BE2C (cell line): ENCODE data around the gene PTGDS.

Experiments
- DNase-seq: peaks from one replicate; pipeline ENCODE4 v3.0.0-alpha.2; 2020
- H3K27me3 ChIP-seq: fragments of 250-450 bp; sonication (Bioruptor Pico); 2 replicates; pipeline ENCODE4 v1.5.1; 2020; ENCODE audit warnings: mild to moderate bottlenecking
- H3K36me3 ChIP-seq: fragments of 250-450 bp; sonication (Bioruptor Pico); 2 replicates; pipeline ENCODE4 v1.5.1; 2020; ENCODE audit warnings: mild to moderate bottlenecking
- H3K4me1 ChIP-seq: fragments of 250-450 bp; sonication (Bioruptor Pico); 2 replicates; pipeline ENCODE4 v1.5.1; 2020
- H3K4me3 ChIP-seq: 2 replicates; pipeline ENCODE4 v1.5.1; 2011; ENCODE audit warnings: low read depth, low read length
- H3K9me3 ChIP-seq: fragments of 250-450 bp; sonication (Bioruptor Pico); 2 replicates; pipeline ENCODE4 v1.5.1; 2020
- TF ChIP-seq, protein P1 (sequence below): IDR thresholded peaks from 2 replicates; pipeline ENCODE4 v1.5.1; 2012; ENCODE audit warnings: mild to moderate bottlenecking, low read depth, low read length

The PTGDS gene

DNA sequence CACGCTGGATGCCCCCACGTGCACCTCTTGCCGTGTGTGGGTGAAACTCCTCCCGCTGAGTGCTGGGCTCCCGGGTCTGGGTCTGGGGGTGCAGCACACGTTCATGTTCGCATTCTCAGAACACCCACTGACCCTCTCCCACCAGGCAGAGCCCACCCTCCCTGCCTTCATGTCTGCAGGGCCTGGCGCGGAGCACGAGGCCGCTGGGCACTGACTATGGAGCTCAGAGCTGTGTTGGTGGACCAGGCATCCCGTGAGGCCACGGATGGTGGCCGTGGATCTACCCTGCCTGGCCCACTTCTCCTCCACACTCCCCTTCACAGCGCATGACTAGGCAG lies 16.4 kb upstream of the PTGDS start:
- TF ChIP-seq, protein P1, sequence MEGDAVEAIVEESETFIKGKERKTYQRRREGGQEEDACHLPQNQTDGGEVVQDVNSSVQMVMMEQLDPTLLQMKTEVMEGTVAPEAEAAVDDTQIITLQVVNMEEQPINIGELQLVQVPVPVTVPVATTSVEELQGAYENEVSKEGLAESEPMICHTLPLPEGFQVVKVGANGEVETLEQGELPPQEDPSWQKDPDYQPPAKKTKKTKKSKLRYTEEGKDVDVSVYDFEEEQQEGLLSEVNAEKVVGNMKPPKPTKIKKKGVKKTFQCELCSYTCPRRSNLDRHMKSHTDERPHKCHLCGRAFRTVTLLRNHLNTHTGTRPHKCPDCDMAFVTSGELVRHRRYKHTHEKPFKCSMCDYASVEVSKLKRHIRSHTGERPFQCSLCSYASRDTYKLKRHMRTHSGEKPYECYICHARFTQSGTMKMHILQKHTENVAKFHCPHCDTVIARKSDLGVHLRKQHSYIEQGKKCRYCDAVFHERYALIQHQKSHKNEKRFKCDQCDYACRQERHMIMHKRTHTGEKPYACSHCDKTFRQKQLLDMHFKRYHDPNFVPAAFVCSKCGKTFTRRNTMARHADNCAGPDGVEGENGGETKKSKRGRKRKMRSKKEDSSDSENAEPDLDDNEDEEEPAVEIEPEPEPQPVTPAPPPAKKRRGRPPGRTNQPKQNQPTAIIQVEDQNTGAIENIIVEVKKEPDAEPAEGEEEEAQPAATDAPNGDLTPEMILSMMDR = no peak

DNA sequence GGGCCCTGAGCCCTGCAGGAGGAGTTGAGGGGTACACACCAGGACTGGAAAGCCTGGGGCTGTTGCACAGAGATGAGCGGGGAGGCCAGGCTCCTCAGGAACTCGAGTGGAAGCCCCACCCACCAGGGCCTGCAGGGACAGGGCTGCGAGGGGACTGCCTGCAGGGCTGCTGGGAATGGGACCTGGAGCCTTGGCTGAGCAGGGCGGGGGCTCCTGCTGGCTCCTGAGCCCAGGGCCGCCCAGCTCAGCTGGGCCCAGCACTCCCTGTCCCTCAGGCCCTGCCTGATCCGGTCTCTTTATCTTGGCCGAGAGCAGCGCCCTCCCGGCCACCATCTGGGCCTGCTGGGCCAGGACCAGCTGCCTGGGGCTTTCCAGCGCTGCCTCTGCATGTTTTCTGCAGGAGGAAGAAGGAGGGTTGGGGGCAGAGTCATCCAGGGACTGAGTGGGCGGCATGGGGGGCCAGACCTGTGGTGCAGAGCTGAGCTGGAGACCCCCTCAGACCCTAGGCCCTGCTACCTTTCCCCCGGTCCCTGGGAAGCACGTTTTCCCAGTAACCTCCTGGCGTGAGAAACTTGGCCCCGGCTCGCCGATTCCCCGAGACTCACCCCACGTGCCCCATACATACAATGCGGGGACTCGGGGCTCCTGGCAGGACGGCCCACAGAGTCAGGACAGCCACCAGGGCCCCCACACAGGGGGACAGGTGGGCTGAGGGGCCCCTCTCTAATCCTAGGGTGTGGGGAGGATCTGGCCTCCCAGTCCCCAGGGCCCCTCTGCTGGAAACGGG lies 15.8 kb upstream of the PTGDS start:
- no peak overlapping the region for H3K4me3 ChIP-seq
- H3K27me3 ChIP-seq = no peaks in the 10 kb centered on the region
- no peak for DNase-seq
- no peaks in the 10 kb centered on the region for H3K36me3 ChIP-seq
- TF ChIP-seq, protein P1 = no peak
- H3K4me1 ChIP-seq = no peaks in the 10 kb centered on the region
- H3K9me3 ChIP-seq = no peaks in the 10 kb centered on the region

More for the DNA sequence above, 16.4 kb upstream of the PTGDS start:
- H3K4me1 ChIP-seq = no peaks in the 10 kb centered on the region
- no peaks in the 10 kb centered on the region for H3K27me3 ChIP-seq
- H3K9me3 ChIP-seq = no peaks in the 10 kb centered on the region
- H3K36me3 ChIP-seq = no peaks in the 10 kb centered on the region
- H3K4me3 ChIP-seq = no peak overlapping the region
- DNase-seq = no peak

DNA sequence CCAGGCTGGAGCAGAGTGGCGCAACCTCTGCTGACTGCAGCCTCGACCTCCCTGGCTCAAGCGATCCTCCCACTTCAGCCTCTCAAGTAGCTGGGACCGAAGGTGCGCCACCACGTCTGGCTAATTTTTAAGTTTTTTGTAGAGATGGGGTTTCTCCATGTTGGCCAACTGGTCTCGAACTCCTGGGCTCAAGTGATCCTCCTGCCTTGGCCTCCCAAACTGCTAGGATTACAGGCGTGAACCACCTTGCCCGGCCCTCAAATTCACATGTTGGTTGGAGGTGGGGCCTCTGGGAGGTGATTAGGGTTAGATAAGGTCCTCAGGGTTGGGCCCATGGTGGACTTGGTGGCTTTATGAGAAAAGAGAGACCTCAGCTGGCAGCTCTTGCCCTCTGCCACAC lies 15.1 kb upstream of the PTGDS start:
- DNase-seq = no peak
- Histone ChIP-seq H3K4me1 (no peaks in the 10 kb centered on the region), H3K4me3 (no peak overlapping the region), H3K36me3 (no peaks in the 10 kb centered on the region), H3K27me3 (no peaks in the 10 kb centered on the region), H3K9me3 (no peaks in the 10 kb centered on the region)
- TF ChIP-seq, protein P1 = no peak

DNA sequence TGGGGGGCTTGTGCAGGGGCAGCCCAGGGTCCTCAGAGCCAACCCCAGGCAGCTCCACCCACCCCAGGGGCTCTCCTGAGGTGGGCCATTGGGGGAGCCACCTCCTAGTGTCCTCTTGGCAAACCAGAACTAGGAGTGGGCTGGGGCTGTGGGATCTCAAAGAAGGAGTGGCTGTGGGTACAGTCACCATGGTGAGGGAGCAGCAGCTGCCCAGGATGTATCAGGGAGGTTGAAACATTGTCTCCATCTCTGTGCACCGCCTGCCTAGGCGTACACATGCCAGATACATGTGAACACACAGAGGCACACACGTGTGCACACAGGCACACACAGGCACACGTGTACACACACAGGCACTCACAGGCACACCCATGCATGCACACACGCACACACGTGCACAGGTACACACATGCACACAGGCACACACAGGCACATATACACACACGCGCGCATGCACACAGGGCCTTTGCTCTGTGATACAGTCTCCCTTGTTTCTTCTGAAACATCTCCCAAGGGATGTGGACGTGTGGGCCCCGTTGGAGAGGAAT lies 14.5 kb upstream of the PTGDS start:
- Histone ChIP-seq H3K9me3 (no peaks in the 10 kb centered on the region), H3K4me3 (no peak overlapping the region), H3K27me3 (no peaks in the 10 kb centered on the region), H3K36me3 (no peaks in the 10 kb centered on the region), H3K4me1 (no peaks in the 10 kb centered on the region)
- TF ChIP-seq, protein P1 = no peak
- DNase-seq = no peak

DNA sequence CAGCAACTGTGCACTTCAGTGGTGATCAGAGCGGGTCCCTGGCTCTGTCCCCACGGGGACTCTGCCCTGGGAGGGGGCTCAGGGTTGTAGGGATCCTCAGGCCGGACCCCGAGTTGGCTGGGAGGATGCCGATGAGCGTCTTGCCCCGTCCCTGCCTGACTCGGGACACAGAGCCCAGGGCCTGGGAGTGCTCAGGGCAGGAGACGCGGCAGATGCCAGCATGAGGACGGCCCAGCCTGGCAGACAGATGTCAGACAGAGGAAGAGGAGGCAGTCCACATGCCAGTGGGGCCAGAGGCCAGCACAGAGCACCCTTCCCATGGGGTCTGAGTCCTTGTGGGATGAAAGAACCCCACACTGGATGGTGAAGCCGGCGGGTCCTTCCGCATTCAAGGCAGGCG lies 14.0 kb upstream of the PTGDS start:
- Histone ChIP-seq H3K4me1 (no peaks in the 10 kb centered on the region), H3K9me3 (no peaks in the 10 kb centered on the region), H3K27me3 (no peaks in the 10 kb centered on the region), H3K4me3 (no peak overlapping the region), H3K36me3 (no peaks in the 10 kb centered on the region)
- TF ChIP-seq, protein P1 = no peak
- no peak for DNase-seq

DNA sequence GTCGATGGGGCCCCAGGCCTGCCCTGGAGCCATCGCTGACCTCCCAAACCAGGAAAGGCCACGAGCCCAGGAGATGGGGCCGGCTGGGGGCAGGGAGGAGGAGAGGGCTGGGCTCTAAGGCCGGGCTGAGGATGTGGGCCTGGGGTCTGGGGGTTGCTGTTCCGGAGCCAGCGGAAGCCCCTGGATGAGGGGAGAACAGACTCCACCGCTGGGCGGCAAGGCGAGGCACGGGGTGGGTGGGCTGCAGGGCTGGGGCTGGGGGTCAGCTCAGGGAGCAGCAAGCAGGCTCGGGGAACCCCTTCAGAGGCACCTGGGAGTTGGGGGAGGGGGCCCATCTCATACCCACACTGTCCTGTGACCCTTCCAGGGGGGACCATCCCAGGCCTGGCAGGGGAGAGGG lies 13.6 kb upstream of the PTGDS start:
- no peaks in the 10 kb centered on the region for H3K4me1 ChIP-seq
- H3K36me3 ChIP-seq = no peaks in the 10 kb centered on the region
- no peak for DNase-seq
- H3K9me3 ChIP-seq = no peaks in the 10 kb centered on the region
- TF ChIP-seq, protein P1 = no peak
- H3K27me3 ChIP-seq = no peaks in the 10 kb centered on the region
- H3K4me3 ChIP-seq = no peak overlapping the region
